ENCODE results near the gene RFPL3. TPM values are rescaled to one million over a fixed set of nuclear protein-coding genes. Genes with fewer than 3 reads are reported as not detected.

Gene RFPL3
- total and polyA plus RNA-seq, 2 donors (not counting 1 experiment from before 2014, with no cell fraction given), result not detected

- no peak for ATAC-seq (ENCODE audit: low read depth)
- 99% methylated on average over 5 of the region's 7 CpGs for WGBS (ENCODE audit: insufficient coverage)
- no peaks in the 10 kb centered on the region for H3K4me1 ChIP-seq (ENCODE audit: control insufficient read depth in 2 of 2, insufficient read depth in 2 of 2, low read length in 2 of 2)
- no peak overlapping the region for H2AFZ ChIP-seq (ENCODE audit: insufficient read depth, low read depth, low read length, poor library complexity, severe bottlenecking)
- H3K9me3 ChIP-seq (ENCODE audit: control extremely low read depth in 1 of 3, control insufficient read depth in 2 of 3, insufficient read depth in 1 of 3, low read length in 2 of 3), result no peaks in the 10 kb centered on the region
- H3K79me2 ChIP-seq (ENCODE audit: control insufficient read depth, insufficient read depth, low read length), result no peaks in the 10 kb centered on the region
- intact Hi-C loops (cut with micrococcal nuclease), result no loop called here
- H3K27me3 ChIP-seq (replicated peaks in 1 of 4; ENCODE audit: control extremely low read depth in 1 of 4, control insufficient read depth in 3 of 4, insufficient read depth in 4 of 4, low read length in 3 of 4), result no peaks in the 10 kb centered on the region
- H3K4me2 ChIP-seq (replicated peaks; ENCODE audit: low read depth, low read length, poor library complexity, severe bottlenecking), result no peak overlapping the region
- DNase-seq, result no peak
- H3K36me3 ChIP-seq (replicated peaks in 1 of 2; ENCODE audit: control extremely low read depth in 1 of 2, control insufficient read depth in 1 of 2, extremely low read depth in 1 of 2, insufficient read depth in 2 of 2, low read length in 1 of 2), result no peaks in the 10 kb centered on the region
- no peaks in the 10 kb centered on the region for H3K4me1 Mint-ChIP-seq
- no peak overlapping the region for H3K4me3 Mint-ChIP-seq
- no peaks in the 10 kb centered on the region for H3K27me3 Mint-ChIP-seq
- POLR2A ChIA-PET, result no interaction called here
- no peak overlapping the region for H3K4me3 ChIP-seq (ENCODE audit: control extremely low read depth in 1 of 5, extremely low read depth in 1 of 5, insufficient read depth in 1 of 5, low read depth in 2 of 5, low read length in 4 of 5)
- CTCF ChIA-PET, result no interaction called here
- no peak for TF ChIP-seq EZH2 (IDR thresholded peaks at IDR 0.05; ENCODE audit: borderline replicate concordance, insufficient read depth, low read depth, low read length, poor library complexity, severe bottlenecking)
- no peak for TF ChIP-seq CTCF (IDR thresholded peaks at IDR 0.05)
- no peak overlapping the region for H3K27ac ChIP-seq (ENCODE audit: low read length in 2 of 2)
- H3K9ac ChIP-seq (ENCODE audit: low read length), result no peak overlapping the region
- H3K27ac Mint-ChIP-seq, result no peak overlapping the region
- no peaks in the 10 kb centered on the region for H4K20me1 ChIP-seq (ENCODE audit: control insufficient read depth, insufficient read depth, low read length, poor library complexity, severe bottlenecking)
- no peaks in the 10 kb centered on the region for H3K9me3 Mint-ChIP-seq (ENCODE audit: insufficient read depth)
These were observed 18.2 kb downstream of the RFPL3 start for GRCh38 chr22:32375678-32376450.

DNA sequence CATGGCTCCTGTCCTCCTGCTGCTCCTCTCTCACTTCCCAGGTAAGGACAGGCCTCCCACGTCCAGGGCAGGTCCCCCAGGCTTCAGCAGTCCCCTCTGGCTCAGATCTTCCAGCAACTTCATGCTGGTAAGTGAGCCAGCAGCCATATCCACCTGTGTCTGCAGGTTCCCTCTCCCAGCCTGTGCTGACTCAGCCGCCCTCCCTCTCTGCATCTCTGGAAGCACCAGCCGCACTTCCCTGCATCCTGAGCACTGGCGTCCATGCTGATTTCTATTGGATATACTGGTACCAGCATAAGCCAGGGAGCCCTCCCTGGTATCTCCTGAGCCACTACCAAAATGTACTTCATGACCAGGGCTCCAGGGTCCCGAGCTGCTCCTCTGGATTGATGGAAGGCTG lies 19.0 kb downstream of the RFPL3 start:
- H3K27me3 ChIP-seq (replicated peaks in 1 of 4; ENCODE audit: control extremely low read depth in 1 of 4, control insufficient read depth in 3 of 4, insufficient read depth in 4 of 4, low read length in 3 of 4), result no peaks in the 10 kb centered on the region
- no peaks in the 10 kb centered on the region for H3K36me3 ChIP-seq (replicated peaks in 1 of 2; ENCODE audit: control extremely low read depth in 1 of 2, control insufficient read depth in 1 of 2, extremely low read depth in 1 of 2, insufficient read depth in 2 of 2, low read length in 1 of 2)
- ChIA-PET CTCF (no interaction called here), POLR2A (no interaction called here)
- no peak overlapping the region for H3K4me2 ChIP-seq (replicated peaks; ENCODE audit: low read depth, low read length, poor library complexity, severe bottlenecking)
- no peaks in the 10 kb centered on the region for H4K20me1 ChIP-seq (ENCODE audit: control insufficient read depth, insufficient read depth, low read length, poor library complexity, severe bottlenecking)
- no peaks in the 10 kb centered on the region for H3K4me1 Mint-ChIP-seq
- ATAC-seq (ENCODE audit: low read depth) (no peak), DNase-seq (no peak)
- no peaks in the 10 kb centered on the region for H3K79me2 ChIP-seq (ENCODE audit: control insufficient read depth, insufficient read depth, low read length)
- TF ChIP-seq EZH2 (IDR thresholded peaks at IDR 0.05; ENCODE audit: borderline replicate concordance, insufficient read depth, low read depth, low read length, poor library complexity, severe bottlenecking), result no peak
- no peak for TF ChIP-seq CTCF (IDR thresholded peaks at IDR 0.05)
- 85% methylated on average over 4 of the region's 5 CpGs for WGBS (ENCODE audit: insufficient coverage)
- no peaks in the 10 kb centered on the region for H3K27me3 Mint-ChIP-seq
- H3K9me3 Mint-ChIP-seq (ENCODE audit: insufficient read depth), result no peaks in the 10 kb centered on the region
- no peak overlapping the region for H3K27ac Mint-ChIP-seq
- intact Hi-C loops (cut with micrococcal nuclease), result no loop called here
- no peak overlapping the region for H3K27ac ChIP-seq (ENCODE audit: low read length in 2 of 2)
- no peak overlapping the region for H3K9ac ChIP-seq (ENCODE audit: low read length)
- H3K4me3 Mint-ChIP-seq, result no peak overlapping the region
- no peaks in the 10 kb centered on the region for H3K4me1 ChIP-seq (ENCODE audit: control insufficient read depth in 2 of 2, insufficient read depth in 2 of 2, low read length in 2 of 2)
- H3K9me3 ChIP-seq (ENCODE audit: control extremely low read depth in 1 of 3, control insufficient read depth in 2 of 3, insufficient read depth in 1 of 3, low read length in 2 of 3), result no peaks in the 10 kb centered on the region
- no peak overlapping the region for H3K4me3 ChIP-seq (ENCODE audit: control extremely low read depth in 1 of 5, extremely low read depth in 1 of 5, insufficient read depth in 1 of 5, low read depth in 2 of 5, low read length in 4 of 5)
- H2AFZ ChIP-seq (ENCODE audit: insufficient read depth, low read depth, low read length, poor library complexity, severe bottlenecking), result no peak overlapping the region
